SK-N-SH treated with all-trans-retinoic acid at 6 μM for 48 hours (cell line): ENCODE data around the gene PCGF5.

Source experiments
- ATAC-seq: fragments of 200-7000 bp; cut with Tn5 transposase; 3 replicates; pipeline ENCODE4 v1.9.1; 2020; ENCODE audit warnings: mild to moderate bottlenecking, moderate library complexity
- ARNTL ChIP-seq: fragments of 450-650 bp; formaldehyde crosslinking; IDR thresholded peaks from 2 replicates; pipeline ENCODE4 v1.5.0; 2020; ENCODE audit warnings: low read depth, mild to moderate bottlenecking, moderate library complexity, borderline replicate concordance
- CSDC2 ChIP-seq: fragments of 250-450 bp; sonication (Bioruptor Pico); IDR thresholded peaks from 2 replicates; pipeline ENCODE4 v1.5.0; 2020; ENCODE audit warnings: mild to moderate bottlenecking, moderate library complexity
- ESRRG ChIP-seq: fragments of 250-450 bp; sonication (Bioruptor Pico); IDR thresholded peaks from 2 replicates; pipeline ENCODE4 v1.6.1; 2021; ENCODE audit warnings: mild to moderate bottlenecking
- GLIS3 ChIP-seq: fragments of 250-450 bp; sonication (Bioruptor Pico); IDR thresholded peaks from 2 replicates; pipeline ENCODE4 v1.5.0; 2020; ENCODE audit warnings: mild to moderate bottlenecking, moderate library complexity
- ISL1 ChIP-seq: fragments of 250-450 bp; sonication (Bioruptor Pico); IDR thresholded peaks from 2 replicates; pipeline ENCODE4 v2.1.2; 2022; ENCODE audit warnings: mild to moderate bottlenecking, moderate library complexity
- OSR1 ChIP-seq: fragments of 250-450 bp; sonication (Bioruptor Pico); IDR thresholded peaks from 2 replicates; pipeline ENCODE4 v1.8.0; 2022; ENCODE audit warnings: moderate library complexity, mild to moderate bottlenecking, inconsistent platforms
- RARB ChIP-seq: fragments of 250-450 bp; sonication (Bioruptor Pico); IDR thresholded peaks from 2 replicates; pipeline ENCODE4 v1.8.0; 2021; ENCODE audit warnings: mild to moderate bottlenecking, moderate library complexity
- SNAI2 ChIP-seq: fragments of 250-450 bp; sonication (Bioruptor Pico); IDR thresholded peaks from 2 replicates; pipeline ENCODE4 v1.5.0; 2020; ENCODE audit warnings: mild to moderate bottlenecking, moderate library complexity
- TCF4 ChIP-seq: fragments of 250-450 bp; sonication (Bioruptor Pico); IDR thresholded peaks from 2 replicates; pipeline ENCODE4 v1.8.0; 2021; ENCODE audit warnings: mild to moderate bottlenecking, moderate library complexity, borderline replicate concordance
- TOX ChIP-seq: fragments of 250-450 bp; sonication (Bioruptor Pico); IDR thresholded peaks from 2 replicates; pipeline ENCODE4 v1.8.0; 2021; ENCODE audit warnings: mild to moderate bottlenecking, moderate library complexity, borderline replicate concordance
- ZC3H10 ChIP-seq: fragments of 250-450 bp; sonication (Bioruptor Pico); IDR thresholded peaks from 2 replicates; pipeline ENCODE4 v1.5.1; 2021; ENCODE audit warnings: mild to moderate bottlenecking, moderate library complexity
- ZFP3 ChIP-seq: fragments of 250-450 bp; sonication (Bioruptor Pico); IDR thresholded peaks from 2 replicates; pipeline ENCODE4 v1.5.0; 2020; ENCODE audit warnings: mild to moderate bottlenecking, moderate library complexity
- ZFP30 ChIP-seq: fragments of 450-650 bp; formaldehyde crosslinking; IDR thresholded peaks from 2 replicates; pipeline ENCODE4 v1.5.0; 2022; ENCODE audit warnings: mild to moderate bottlenecking, moderate library complexity
- ZNF565 ChIP-seq: fragments of 450-650 bp; formaldehyde crosslinking; conservative IDR thresholded peaks from 2 replicates; pipeline ENCODE4 v1.5.0; 2020; ENCODE audit warnings: low read depth, mild to moderate bottlenecking, moderate library complexity
- ZNF70 ChIP-seq: fragments of 450-650 bp; formaldehyde crosslinking; IDR thresholded peaks from 2 replicates; pipeline ENCODE4 v1.5.0; 2020; ENCODE audit warnings: mild to moderate bottlenecking, moderate library complexity
- ZNF8 ChIP-seq: fragments of 450-650 bp; formaldehyde crosslinking; IDR thresholded peaks from 2 replicates; pipeline ENCODE4 v1.5.0; 2020; ENCODE audit warnings: mild to moderate bottlenecking, moderate library complexity
- TF ChIP-seq, protein P1 (sequence below): fragments of 250-450 bp; sonication (Bioruptor Pico); IDR thresholded peaks from 2 replicates; pipeline ENCODE4 v1.5.1; 2021; ENCODE audit warnings: mild to moderate bottlenecking, moderate library complexity
- TF ChIP-seq, protein P2 (sequence below): fragments of 250-450 bp; sonication (Bioruptor Pico); IDR thresholded peaks from 2 replicates; pipeline ENCODE4 v1.5.1; 2020; ENCODE audit warnings: low read depth, mild to moderate bottlenecking, moderate library complexity
- TF ChIP-seq, protein P3 (sequence below): fragments of 250-450 bp; sonication (Bioruptor Pico); IDR thresholded peaks from 2 replicates; pipeline ENCODE4 v1.8.0; 2020; ENCODE audit warnings: mild to moderate bottlenecking, moderate library complexity, borderline replicate concordance

PCGF5 gene

DNA sequence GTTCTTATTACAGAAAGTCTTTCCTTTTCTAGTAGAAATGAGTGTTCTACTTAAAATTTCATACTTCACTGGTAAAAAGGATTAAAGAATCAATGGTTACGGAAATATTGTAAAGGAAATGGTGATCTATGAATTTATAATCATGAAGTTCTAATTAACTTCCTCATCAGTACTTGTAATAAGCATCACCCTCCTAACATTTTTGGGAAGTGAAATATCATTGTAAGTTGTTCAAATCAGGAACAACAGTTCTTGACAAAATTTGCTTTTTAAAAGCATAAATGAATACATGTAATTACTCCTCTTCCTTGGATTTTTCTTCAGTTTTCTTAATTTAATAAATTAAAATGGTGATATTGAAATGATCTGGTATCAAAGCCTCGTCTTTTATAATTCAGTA, 5.6 kb upstream of the PCGF5 start:
- TF ChIP-seq ZFP3 (CRISPR knock-in tag) (no peak), ESRRG (CRISPR knock-in tag) (no peak)
- ATAC-seq = no peak

DNA sequence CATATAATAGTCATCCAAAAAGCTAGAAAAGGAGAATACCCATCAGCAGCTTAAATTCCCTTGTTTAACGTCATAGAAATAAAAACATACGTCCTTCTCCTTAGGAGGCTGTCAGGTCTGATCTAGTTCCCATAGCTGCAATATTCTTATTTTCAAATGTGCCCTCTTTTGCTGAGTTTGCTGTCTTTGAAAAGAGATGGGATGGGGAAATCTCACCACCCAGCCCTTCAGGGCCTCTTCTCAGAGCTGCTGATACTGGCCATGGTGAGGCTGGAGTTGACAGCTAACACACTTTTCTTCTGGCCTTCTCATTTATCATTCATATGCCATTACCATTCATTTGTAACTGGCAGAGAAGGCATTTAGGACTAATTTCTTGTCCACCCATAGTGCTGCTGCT, 5.1 kb upstream of the PCGF5 start:
- ATAC-seq = no peak
- no peak for TF ChIP-seq ZNF565 (CRISPR knock-in tag)
- TF ChIP-seq ESRRG (CRISPR knock-in tag) = no peak
- no peak for TF ChIP-seq ZC3H10 (CRISPR knock-in tag)

DNA sequence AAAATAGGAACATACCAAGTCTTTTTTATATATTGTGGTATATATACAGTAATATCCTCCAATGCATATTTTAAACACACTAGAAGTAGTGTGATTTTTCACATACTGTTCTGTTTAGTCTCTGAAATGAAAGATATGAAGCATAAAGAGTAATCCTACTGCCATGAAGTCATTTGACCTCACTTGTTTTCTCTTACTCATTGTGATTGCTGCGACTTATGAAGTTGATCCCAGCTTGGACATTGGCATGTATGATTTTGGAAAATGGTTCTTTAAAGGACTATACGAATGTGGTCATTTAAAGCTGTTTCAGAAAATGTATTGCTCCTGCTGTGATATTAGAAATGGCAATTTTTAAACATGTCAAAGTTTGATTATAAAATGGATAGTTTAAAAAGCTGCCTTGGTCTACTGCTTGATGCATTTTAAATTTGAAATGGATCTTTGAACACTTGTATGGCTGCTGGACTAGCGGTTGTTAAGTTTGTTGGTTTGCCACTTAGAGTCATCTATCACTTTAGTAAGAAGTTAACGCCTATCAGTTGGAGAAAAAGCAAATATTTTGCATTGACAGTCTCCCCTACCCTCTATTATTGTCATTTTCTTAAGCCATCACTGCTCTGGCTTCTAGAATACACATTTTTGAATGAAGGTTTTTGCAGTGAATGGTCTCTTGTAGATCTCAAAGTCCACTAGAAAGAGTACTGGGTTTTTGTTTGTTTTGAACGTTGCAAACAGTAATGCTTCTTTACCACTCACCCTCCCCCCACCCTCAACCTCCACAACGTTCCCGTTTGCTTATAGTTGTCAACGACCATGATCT, 881 bp upstream of the PCGF5 start:
- TF ChIP-seq ZFP30 (CRISPR knock-in tag) (no peak), TOX (CRISPR knock-in tag) (no peak), OSR1 (no peak), CSDC2 (no peak), SNAI2 (CRISPR knock-in tag) (no peak), ZC3H10 (CRISPR knock-in tag) (no peak), ARNTL (CRISPR knock-in tag) (no peak), RARB (CRISPR knock-in tag) (no peak), ISL1 (CRISPR knock-in tag) (no peak), TCF4 (no peak), ZNF70 (CRISPR knock-in tag) (no peak)
- TF ChIP-seq, protein P1, sequence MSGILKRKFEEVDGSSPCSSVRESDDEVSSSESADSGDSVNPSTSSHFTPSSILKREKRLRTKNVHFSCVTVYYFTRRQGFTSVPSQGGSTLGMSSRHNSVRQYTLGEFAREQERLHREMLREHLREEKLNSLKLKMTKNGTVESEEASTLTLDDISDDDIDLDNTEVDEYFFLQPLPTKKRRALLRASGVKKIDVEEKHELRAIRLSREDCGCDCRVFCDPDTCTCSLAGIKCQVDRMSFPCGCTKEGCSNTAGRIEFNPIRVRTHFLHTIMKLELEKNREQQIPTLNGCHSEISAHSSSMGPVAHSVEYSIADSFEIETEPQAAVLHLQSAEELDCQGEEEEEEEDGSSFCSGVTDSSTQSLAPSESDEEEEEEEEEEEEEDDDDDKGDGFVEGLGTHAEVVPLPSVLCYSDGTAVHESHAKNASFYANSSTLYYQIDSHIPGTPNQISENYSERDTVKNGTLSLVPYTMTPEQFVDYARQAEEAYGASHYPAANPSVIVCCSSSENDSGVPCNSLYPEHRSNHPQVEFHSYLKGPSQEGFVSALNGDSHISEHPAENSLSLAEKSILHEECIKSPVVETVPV (CRISPR knock-in tag) = no peak
- TF ChIP-seq, protein P2, sequence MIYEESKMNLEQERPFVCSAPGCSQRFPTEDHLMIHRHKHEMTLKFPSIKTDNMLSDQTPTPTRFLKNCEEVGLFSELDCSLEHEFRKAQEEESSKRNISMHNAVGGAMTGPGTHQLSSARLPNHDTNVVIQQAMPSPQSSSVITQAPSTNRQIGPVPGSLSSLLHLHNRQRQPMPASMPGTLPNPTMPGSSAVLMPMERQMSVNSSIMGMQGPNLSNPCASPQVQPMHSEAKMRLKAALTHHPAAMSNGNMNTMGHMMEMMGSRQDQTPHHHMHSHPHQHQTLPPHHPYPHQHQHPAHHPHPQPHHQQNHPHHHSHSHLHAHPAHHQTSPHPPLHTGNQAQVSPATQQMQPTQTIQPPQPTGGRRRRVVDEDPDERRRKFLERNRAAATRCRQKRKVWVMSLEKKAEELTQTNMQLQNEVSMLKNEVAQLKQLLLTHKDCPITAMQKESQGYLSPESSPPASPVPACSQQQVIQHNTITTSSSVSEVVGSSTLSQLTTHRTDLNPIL (CRISPR knock-in tag) = no peak
- TF ChIP-seq, protein P3, sequence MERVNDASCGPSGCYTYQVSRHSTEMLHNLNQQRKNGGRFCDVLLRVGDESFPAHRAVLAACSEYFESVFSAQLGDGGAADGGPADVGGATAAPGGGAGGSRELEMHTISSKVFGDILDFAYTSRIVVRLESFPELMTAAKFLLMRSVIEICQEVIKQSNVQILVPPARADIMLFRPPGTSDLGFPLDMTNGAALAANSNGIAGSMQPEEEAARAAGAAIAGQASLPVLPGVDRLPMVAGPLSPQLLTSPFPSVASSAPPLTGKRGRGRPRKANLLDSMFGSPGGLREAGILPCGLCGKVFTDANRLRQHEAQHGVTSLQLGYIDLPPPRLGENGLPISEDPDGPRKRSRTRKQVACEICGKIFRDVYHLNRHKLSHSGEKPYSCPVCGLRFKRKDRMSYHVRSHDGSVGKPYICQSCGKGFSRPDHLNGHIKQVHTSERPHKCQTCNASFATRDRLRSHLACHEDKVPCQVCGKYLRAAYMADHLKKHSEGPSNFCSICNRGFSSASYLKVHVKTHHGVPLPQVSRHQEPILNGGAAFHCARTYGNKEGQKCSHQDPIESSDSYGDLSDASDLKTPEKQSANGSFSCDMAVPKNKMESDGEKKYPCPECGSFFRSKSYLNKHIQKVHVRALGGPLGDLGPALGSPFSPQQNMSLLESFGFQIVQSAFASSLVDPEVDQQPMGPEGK (CRISPR knock-in tag) = no peak
- ATAC-seq = no peak

DNA sequence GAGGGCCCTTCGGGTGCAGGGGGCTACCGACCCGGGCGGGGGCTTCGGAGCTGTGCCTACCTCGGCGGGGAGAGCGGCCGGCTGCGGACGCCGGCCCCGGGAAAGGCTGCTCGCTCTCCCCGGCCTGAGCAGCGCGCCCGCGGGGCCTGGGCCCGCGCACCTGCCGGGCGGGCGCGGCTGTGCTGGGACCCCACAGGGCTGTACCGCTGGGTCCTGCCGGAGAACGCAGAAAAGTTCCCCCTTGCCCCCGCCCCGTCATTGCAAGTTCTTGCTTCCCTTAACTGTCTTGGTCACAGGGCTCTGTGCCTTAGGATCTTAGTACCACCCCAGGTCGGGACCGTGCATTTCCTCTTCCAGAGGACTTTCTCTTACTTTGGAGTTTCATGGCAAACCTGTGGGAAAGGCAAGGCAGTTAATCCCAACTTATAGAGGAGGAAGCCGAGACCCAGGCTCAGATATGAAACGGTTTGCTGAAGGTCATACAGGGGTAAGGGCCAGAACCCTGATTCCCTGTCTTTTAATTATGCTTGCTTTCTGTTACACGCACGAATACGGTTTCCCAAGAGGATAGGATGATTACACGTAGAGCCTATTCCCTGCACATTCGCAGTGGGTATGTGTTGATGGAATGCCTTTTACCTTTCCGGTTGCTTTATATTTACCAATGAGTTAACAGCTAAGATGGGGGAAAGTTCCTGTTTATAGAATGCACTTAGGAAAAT, 652 bp downstream of the PCGF5 start:
- peak; percentile 72 for ATAC-seq

More for the DNA sequence above, 652 bp downstream of the PCGF5 start:
- TF ChIP-seq ZNF8 (no peak), ESRRG (CRISPR knock-in tag) (no peak), ZFP3 (CRISPR knock-in tag) (no peak), ISL1 (CRISPR knock-in tag) (no peak), GLIS3 (no peak), ZNF70 (CRISPR knock-in tag) (no peak), ZFP30 (CRISPR knock-in tag) (no peak), CSDC2 (no peak)
- TF ChIP-seq, protein P3 (CRISPR knock-in tag) = no peak
